Natural killer cell (primary cell): ENCODE results near the gene KIF25. TPM values are rescaled to one million over a fixed set of nuclear protein-coding genes. Genes with fewer than 3 reads are reported as not detected.

ENCODE experiments used
- ATAC-seq, 3 donors: fragments of 150-1000 bp in 2 of 3; fragments of 200-7000 bp in 1 of 3; cut with Tn5 transposase; 1 replicate in 1 of 3; 2 replicates in 2 of 3; pipeline ENCODE4 v1.10.0; 2021; ENCODE audit warnings: mild to moderate bottlenecking in 2 of 3, moderate library complexity in 2 of 3
- DNase-seq, 2 donors: peaks; one replicate each; pipeline versions ENCODE4 v3.0.0 to v3.0.0-alpha.2; 2013 to 2021; ENCODE audit warnings: mixed read lengths in 1 of 2
- H3K27ac ChIP-seq: one replicate; pipeline ENCODE4 v1.5.1; 2013; ENCODE audit warnings: mild to moderate bottlenecking, low read length
- H3K27me3 ChIP-seq: one replicate; pipeline ENCODE4 v1.6.1; 2013; ENCODE audit warnings: low read length; ENCODE audit not compliant: control insufficient read depth, insufficient read depth
- H3K36me3 ChIP-seq: one replicate; pipeline ENCODE4 v1.6.1; 2013; ENCODE audit warnings: low read length; ENCODE audit not compliant: control insufficient read depth, insufficient read depth
- H3K4me1 ChIP-seq: one replicate; pipeline ENCODE4 v1.6.1; 2013; ENCODE audit warnings: low read length; ENCODE audit not compliant: control insufficient read depth, insufficient read depth
- H3K4me3 ChIP-seq: one replicate; pipeline ENCODE4 v1.5.1; 2013; ENCODE audit warnings: low read length
- H3K9me3 ChIP-seq: one replicate; pipeline ENCODE4 v1.6.1; 2013; ENCODE audit warnings: low read length; ENCODE audit not compliant: control insufficient read depth, insufficient read depth
- H3K27ac Mint-ChIP-seq, 2 donors: one replicate each; pipeline ENCODE4 v1.8.0; 2022; ENCODE audit warnings: mild to moderate bottlenecking in 2 of 2, mixed read lengths in 2 of 2, moderate library complexity in 1 of 2
- H3K27me3 Mint-ChIP-seq, 2 donors: one replicate each; pipeline ENCODE4 v1.8.0; 2022; ENCODE audit warnings: low read depth in 2 of 2, mixed read lengths in 2 of 2
- H3K36me3 Mint-ChIP-seq: one replicate; pipeline ENCODE4 v1.8.0; 2022; ENCODE audit warnings: mixed read lengths
- H3K4me1 Mint-ChIP-seq, 2 donors: one replicate each; pipeline ENCODE4 v1.8.0; 2022; ENCODE audit warnings: mixed read lengths in 2 of 2
- H3K4me3 Mint-ChIP-seq: one replicate; pipeline ENCODE4 v1.8.0; 2022; ENCODE audit warnings: mild to moderate bottlenecking, moderate library complexity, mixed read lengths
- H3K9me3 Mint-ChIP-seq, 2 donors: one replicate each; pipeline ENCODE4 v1.8.0; 2022; ENCODE audit warnings: mixed read lengths in 2 of 2
- CTCF ChIP-seq: fragments of 200-600 bp; IDR thresholded peaks from one replicate; pipeline ENCODE4 v1.8.0; 2022; ENCODE audit warnings: antibody characterized with exemption
- WGBS: methylation state at CpG from one replicate; pipeline ENCODE4 v1.1.7; 2013; ENCODE audit warnings: missing lambda C conversion rate; ENCODE audit not compliant: insufficient coverage; 5-methylcytosine and 5-hydroxymethylcytosine counted together
- intact Hi-C: fragments of 100-400 bp; cut with micrococcal nuclease; formaldehyde crosslinking; loops from one replicate; pipeline ENCODE4 v1.14.2; 2022
- total RNA-seq, 4 donors: library from RNA; stranded (reverse); fragments of 120-200 nt in 1 of 4; gene quantifications; one replicate each; pipeline versions ENCODE4 v1.2.3 to v1.2.4, GENCODE V29; 2013 to 2022

Gene KIF25
- total RNA-seq, 3 donors from 2014 or later (not counting 1 experiment from before 2014, with no cell fraction given) = not detected

DNA sequence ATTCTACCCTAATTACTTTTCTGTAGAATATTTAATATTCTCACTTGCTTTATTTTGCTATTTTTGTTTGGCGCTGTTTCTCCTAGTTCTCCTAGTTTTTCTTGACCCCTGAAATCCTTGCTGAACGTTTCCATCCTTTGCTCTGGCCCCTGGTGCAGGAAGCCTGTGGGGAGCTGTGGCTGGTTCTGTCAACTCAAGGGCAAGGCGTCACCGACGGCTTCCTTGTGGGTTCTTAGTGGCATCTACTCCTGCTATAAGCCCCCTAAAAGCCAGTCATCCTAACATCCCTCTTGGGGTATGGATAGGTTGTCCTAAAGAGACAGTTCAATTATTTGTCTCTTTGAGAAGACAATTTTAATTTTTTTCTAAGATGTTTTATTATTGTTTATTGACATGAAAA lies 36.9 kb upstream of the KIF25 start:
- Histone ChIP-seq H3K9me3 (no peaks in the 10 kb centered on the region), H3K36me3 (no peaks in the 10 kb centered on the region), H3K4me1 (no peaks in the 10 kb centered on the region), H3K27ac (no peak overlapping the region), H3K27me3 (no peaks in the 10 kb centered on the region), H3K4me3 (no peak overlapping the region)
- WGBS = 82% methylated on average over 5 of the region's 5 CpGs
- Mint-ChIP-seq H3K27ac (no peak overlapping the region), H3K36me3 (no peaks in the 10 kb centered on the region), H3K4me1 (no peaks in the 10 kb centered on the region), H3K9me3 (no peaks in the 10 kb centered on the region), H3K27me3 (peaks cover 0 to 7% of the 10 kb centered on the region in 2 donors), H3K4me3 (no peak overlapping the region)
- DNase-seq = no peak
- intact Hi-C loops = no loop called here
- no peak for TF ChIP-seq CTCF
- ATAC-seq = no peak

GRCh38 chr6:167962711-167963110 lies 34.8 kb upstream of the KIF25 start:
- no peak overlapping the region for H3K27ac Mint-ChIP-seq
- H3K4me1 Mint-ChIP-seq = no peaks in the 10 kb centered on the region
- no peak overlapping the region for H3K27ac ChIP-seq
- 98% methylated on average over 3 of the region's 5 CpGs for WGBS
- H3K27me3 Mint-ChIP-seq = peaks cover 0 to 7% of the 10 kb centered on the region in 2 donors
- H3K4me1 ChIP-seq = no peaks in the 10 kb centered on the region
- H3K4me3 ChIP-seq = no peak overlapping the region
- no peaks in the 10 kb centered on the region for H3K36me3 Mint-ChIP-seq
- H3K9me3 ChIP-seq = no peaks in the 10 kb centered on the region
- no peak overlapping the region for H3K4me3 Mint-ChIP-seq
- intact Hi-C loops = no loop called here
- DNase-seq (no peak), ATAC-seq (no peak)
- no peaks in the 10 kb centered on the region for H3K9me3 Mint-ChIP-seq
- H3K27me3 ChIP-seq = no peaks in the 10 kb centered on the region
- no peak for TF ChIP-seq CTCF
- H3K36me3 ChIP-seq = no peaks in the 10 kb centered on the region

GRCh38 chr6:167963589-167964057 lies 33.8 kb upstream of the KIF25 start:
- peaks cover 0 to 7% of the 10 kb centered on the region in 2 donors for H3K27me3 Mint-ChIP-seq

More at GRCh38 chr6:167963589-167964057, 33.8 kb upstream of the KIF25 start:
- H3K27ac ChIP-seq = no peak overlapping the region
- H3K4me3 Mint-ChIP-seq = no peak overlapping the region
- WGBS = 96% methylated on average over 8 of the region's 8 CpGs
- no peaks in the 10 kb centered on the region for H3K27me3 ChIP-seq
- intact Hi-C loops = no loop called here
- H3K9me3 ChIP-seq = no peaks in the 10 kb centered on the region
- ATAC-seq (no peak), DNase-seq (no peak)
- H3K27ac Mint-ChIP-seq = no peak overlapping the region
- no peaks in the 10 kb centered on the region for H3K36me3 Mint-ChIP-seq
- H3K36me3 ChIP-seq = no peaks in the 10 kb centered on the region
- H3K4me1 ChIP-seq = no peaks in the 10 kb centered on the region
- H3K4me3 ChIP-seq = no peak overlapping the region
- no peaks in the 10 kb centered on the region for H3K9me3 Mint-ChIP-seq
- no peaks in the 10 kb centered on the region for H3K4me1 Mint-ChIP-seq
- TF ChIP-seq CTCF = no peak
